Vagina (tissue), 2 donors: ENCODE data around the gene IFNAR2. TPM values are rescaled to one million over a fixed set of nuclear protein-coding genes. Genes with fewer than 3 reads are reported as not detected.
"Not testable (repeated sequence)": the region's sequence is repeated elsewhere in the genome, so short reads cannot be mapped to it uniquely, and the experiment has no call there.

Source experiments
- DNase-seq, 2 donors: peaks; one replicate each; pipeline ENCODE4 v3.0.0-alpha.2; 2017; ENCODE audit errors: extremely low spot score in 2 of 2
- H3K27ac ChIP-seq: fragments of 200-600 bp; sonication (generic); one replicate; pipeline ENCODE4 v1.5.1; 2019
- H3K27me3 ChIP-seq: fragments of 200-600 bp; sonication (generic); one replicate; pipeline ENCODE4 v1.5.1; 2019
- H3K36me3 ChIP-seq, 2 donors: fragments of 200-600 bp; sonication (generic); one replicate each; pipeline ENCODE4 v1.5.1; 2017 to 2019
- H3K4me1 ChIP-seq: fragments of 200-600 bp; sonication (generic); one replicate; pipeline ENCODE4 v1.5.1; 2019
- H3K4me3 ChIP-seq, 2 donors: fragments of 200-600 bp; sonication (generic); 1 replicate in 1 of 2; 2 replicates in 1 of 2; pipeline ENCODE4 v1.5.1; 2016 to 2019
- H3K9me3 ChIP-seq: fragments of 200-600 bp; sonication (generic); one replicate; pipeline ENCODE4 v1.5.1; 2019
- POLR2A ChIP-seq, 2 donors: fragments of 450-650 bp; IDR thresholded peaks; one replicate each; pipeline ENCODE4 v1.6.1; 2017; ENCODE audit warnings: antibody characterized with exemption in 2 of 2, mild to moderate bottlenecking in 2 of 2, moderate library complexity in 2 of 2
- POLR2AphosphoS5 ChIP-seq, 2 donors: sonication (generic); formaldehyde crosslinking; IDR thresholded peaks; one replicate each; pipeline ENCODE4 v1.9.0; 2017; ENCODE audit warnings: antibody characterized with exemption in 2 of 2, mild to moderate bottlenecking in 2 of 2, low read depth in 1 of 2; ENCODE audit not compliant: insufficient read depth in 1 of 2
- intact Hi-C: fragments of 100-400 bp; cut with DNase I; formaldehyde crosslinking; loops from one replicate; pipeline ENCODE4 v1.15.1; 2023
- total RNA-seq: library from RNA; depleted of rRNA; stranded (reverse); fragments of >200 nt; gene quantifications from one replicate; pipeline ENCODE4 v1.2.3, GENCODE V29; 2016
- TF ChIP-seq, protein P1 (sequence below), 3 experiments: fragments of 450-650 bp in 2 of 3; fragments of 200-600 bp in 1 of 3; sonication (generic) in 1 of 3; IDR thresholded peaks; one replicate each; pipeline ENCODE4 v1.5.1; 2017 to 2019; ENCODE audit warnings: antibody characterized with exemption in 3 of 3, mild to moderate bottlenecking in 2 of 3, moderate library complexity in 2 of 3

IFNAR2 gene
- total RNA-seq, 1 donor from 2014 or later: 9.3 TPM

DNA sequence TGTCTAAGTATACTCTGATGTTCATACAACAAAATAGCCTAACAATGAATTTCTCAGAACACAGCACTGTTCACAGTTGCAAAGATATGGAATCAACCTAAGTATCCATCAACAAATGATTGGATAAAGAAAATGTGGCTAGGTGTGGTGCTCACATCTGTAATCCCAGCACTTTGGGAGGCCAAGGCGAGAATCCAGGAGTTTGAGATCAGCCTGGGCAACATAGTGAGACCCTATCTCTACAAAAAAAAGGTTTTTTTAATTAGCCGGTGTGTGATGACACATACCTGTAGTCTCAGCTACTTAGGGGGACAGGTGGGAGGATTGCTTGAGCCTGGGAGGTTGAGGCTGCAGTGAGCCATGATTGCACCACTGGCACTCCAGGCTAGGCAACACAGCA lies 10.7 kb downstream of the IFNAR2 start:
- H3K36me3 ChIP-seq: peaks cover 0 to 12% of the 10 kb centered on the region in 2 donors
- H3K27me3 ChIP-seq: no peaks in the 10 kb centered on the region
- TF ChIP-seq POLR2AphosphoS5 (IDR thresholded peaks at IDR 0.05; ENCODE audit: insufficient read depth in 1 of 2, low read depth in 1 of 2) (no peak), POLR2A (IDR thresholded peaks at IDR 0.05) (no peak)
- TF ChIP-seq, protein P1, sequence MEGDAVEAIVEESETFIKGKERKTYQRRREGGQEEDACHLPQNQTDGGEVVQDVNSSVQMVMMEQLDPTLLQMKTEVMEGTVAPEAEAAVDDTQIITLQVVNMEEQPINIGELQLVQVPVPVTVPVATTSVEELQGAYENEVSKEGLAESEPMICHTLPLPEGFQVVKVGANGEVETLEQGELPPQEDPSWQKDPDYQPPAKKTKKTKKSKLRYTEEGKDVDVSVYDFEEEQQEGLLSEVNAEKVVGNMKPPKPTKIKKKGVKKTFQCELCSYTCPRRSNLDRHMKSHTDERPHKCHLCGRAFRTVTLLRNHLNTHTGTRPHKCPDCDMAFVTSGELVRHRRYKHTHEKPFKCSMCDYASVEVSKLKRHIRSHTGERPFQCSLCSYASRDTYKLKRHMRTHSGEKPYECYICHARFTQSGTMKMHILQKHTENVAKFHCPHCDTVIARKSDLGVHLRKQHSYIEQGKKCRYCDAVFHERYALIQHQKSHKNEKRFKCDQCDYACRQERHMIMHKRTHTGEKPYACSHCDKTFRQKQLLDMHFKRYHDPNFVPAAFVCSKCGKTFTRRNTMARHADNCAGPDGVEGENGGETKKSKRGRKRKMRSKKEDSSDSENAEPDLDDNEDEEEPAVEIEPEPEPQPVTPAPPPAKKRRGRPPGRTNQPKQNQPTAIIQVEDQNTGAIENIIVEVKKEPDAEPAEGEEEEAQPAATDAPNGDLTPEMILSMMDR (IDR thresholded peaks at IDR 0.05): no peak
- no peak for DNase-seq
- peaks cover 8% of the 10 kb centered on the region for H3K4me1 ChIP-seq
- intact Hi-C loops: no loop called here
- no peak overlapping the region for H3K4me3 ChIP-seq
- no peak overlapping the region for H3K27ac ChIP-seq
- no peaks in the 10 kb centered on the region for H3K9me3 ChIP-seq

GRCh38 chr21:33241846-33242245 lies 12.1 kb downstream of the IFNAR2 start:
- peaks cover 0 to 25% of the 10 kb centered on the region in 2 donors for H3K36me3 ChIP-seq
- no peak for DNase-seq
- H3K9me3 ChIP-seq: no peaks in the 10 kb centered on the region

DNA sequence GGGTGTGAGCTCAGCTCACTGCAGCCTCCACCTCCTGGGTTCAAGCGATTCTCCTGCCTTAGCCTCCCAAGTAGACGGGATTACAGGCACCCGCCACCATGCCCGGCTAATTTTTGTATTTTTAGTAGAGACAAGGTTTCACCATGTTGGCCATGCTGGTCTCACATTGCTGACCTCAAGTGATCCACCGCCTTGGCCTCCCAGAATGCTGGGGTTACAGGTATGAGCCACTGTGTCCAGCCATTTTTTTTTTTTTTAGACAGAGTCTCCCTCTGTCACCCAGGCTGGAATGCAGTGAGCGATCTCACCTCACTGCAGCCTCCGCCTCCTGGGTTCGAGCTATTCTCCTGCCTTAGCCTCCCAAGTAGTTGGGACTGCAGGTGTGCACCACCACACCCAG lies 13.1 kb downstream of the IFNAR2 start:
- H3K4me3 ChIP-seq, DNase-seq, intact Hi-C loops, H3K27me3 ChIP-seq, H3K9me3 ChIP-seq, H3K4me1 ChIP-seq, H3K27ac ChIP-seq: not testable (repeated sequence)
- peaks cover 0 to 35% of the 10 kb centered on the region in 2 donors for H3K36me3 ChIP-seq

More at GRCh38 chr21:33241846-33242245, 12.1 kb downstream of the IFNAR2 start:
- no peak for TF ChIP-seq POLR2A (IDR thresholded peaks at IDR 0.05)
- TF ChIP-seq POLR2AphosphoS5 (IDR thresholded peaks at IDR 0.05; ENCODE audit: insufficient read depth in 1 of 2, low read depth in 1 of 2): no peak
- TF ChIP-seq, protein P1 (IDR thresholded peaks at IDR 0.05): no peak
- H3K4me3 ChIP-seq: no peak overlapping the region
- intact Hi-C loops: no loop called here
- H3K27ac ChIP-seq: no peak overlapping the region
- no peaks in the 10 kb centered on the region for H3K4me1 ChIP-seq
- no peaks in the 10 kb centered on the region for H3K27me3 ChIP-seq

- TF ChIP-seq POLR2A (IDR thresholded peaks at IDR 0.05) (no peak), POLR2AphosphoS5 (IDR thresholded peaks at IDR 0.05; ENCODE audit: insufficient read depth in 1 of 2, low read depth in 1 of 2) (no peak)
- TF ChIP-seq, protein P1 (IDR thresholded peaks at IDR 0.05): no peak
- peaks cover 0 to 40% of the 10 kb centered on the region in 2 donors for H3K36me3 ChIP-seq
- no peak for DNase-seq
- no peaks in the 10 kb centered on the region for H3K27me3 ChIP-seq
- no peaks in the 10 kb centered on the region for H3K9me3 ChIP-seq
- no peak overlapping the region for H3K27ac ChIP-seq
- no peak overlapping the region for H3K4me3 ChIP-seq
- intact Hi-C loops: no loop called here
- H3K4me1 ChIP-seq: no peaks in the 10 kb centered on the region
Observed at GRCh38 chr21:33244082-33244778, 14.5 kb downstream of the IFNAR2 start.

DNA sequence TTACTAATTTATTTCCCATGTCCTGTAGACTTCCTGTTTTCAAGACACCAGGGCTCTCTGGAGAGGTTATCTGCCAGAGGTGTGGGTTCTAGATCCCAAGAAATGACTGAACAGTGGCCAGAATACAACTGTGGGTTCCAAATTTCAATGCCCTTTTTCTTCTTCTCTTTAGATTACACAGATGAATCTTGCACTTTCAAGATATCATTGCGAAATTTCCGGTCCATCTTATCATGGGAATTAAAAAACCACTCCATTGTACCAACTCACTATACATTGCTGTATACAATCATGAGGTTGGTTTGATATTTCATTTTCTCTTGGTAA lies 15.0 kb downstream of the IFNAR2 start:
- Histone ChIP-seq H3K4me3 (no peak overlapping the region), H3K27ac (no peak overlapping the region), H3K9me3 (no peaks in the 10 kb centered on the region), H3K4me1 (no peaks in the 10 kb centered on the region), H3K27me3 (no peaks in the 10 kb centered on the region), H3K36me3 (peaks cover 0 to 40% of the 10 kb centered on the region in 2 donors)
- no peak for DNase-seq
- TF ChIP-seq, protein P1 (IDR thresholded peaks at IDR 0.05): no peak
- TF ChIP-seq POLR2A (IDR thresholded peaks at IDR 0.05) (no peak), POLR2AphosphoS5 (IDR thresholded peaks at IDR 0.05; ENCODE audit: insufficient read depth in 1 of 2, low read depth in 1 of 2) (no peak)
- intact Hi-C loops: no loop called here
